Measurements from ENCODE around the gene IFNL4. TPM values are rescaled to one million over a fixed set of nuclear protein-coding genes. Genes with fewer than 3 reads are reported as not detected.
"Not testable (repeated sequence)": the region's sequence is repeated elsewhere in the genome, so short reads cannot be mapped to it uniquely, and the experiment has no call there.

The IFNL4 gene
- total RNA-seq, 2 donors from 2014 or later: not detected

DNA sequence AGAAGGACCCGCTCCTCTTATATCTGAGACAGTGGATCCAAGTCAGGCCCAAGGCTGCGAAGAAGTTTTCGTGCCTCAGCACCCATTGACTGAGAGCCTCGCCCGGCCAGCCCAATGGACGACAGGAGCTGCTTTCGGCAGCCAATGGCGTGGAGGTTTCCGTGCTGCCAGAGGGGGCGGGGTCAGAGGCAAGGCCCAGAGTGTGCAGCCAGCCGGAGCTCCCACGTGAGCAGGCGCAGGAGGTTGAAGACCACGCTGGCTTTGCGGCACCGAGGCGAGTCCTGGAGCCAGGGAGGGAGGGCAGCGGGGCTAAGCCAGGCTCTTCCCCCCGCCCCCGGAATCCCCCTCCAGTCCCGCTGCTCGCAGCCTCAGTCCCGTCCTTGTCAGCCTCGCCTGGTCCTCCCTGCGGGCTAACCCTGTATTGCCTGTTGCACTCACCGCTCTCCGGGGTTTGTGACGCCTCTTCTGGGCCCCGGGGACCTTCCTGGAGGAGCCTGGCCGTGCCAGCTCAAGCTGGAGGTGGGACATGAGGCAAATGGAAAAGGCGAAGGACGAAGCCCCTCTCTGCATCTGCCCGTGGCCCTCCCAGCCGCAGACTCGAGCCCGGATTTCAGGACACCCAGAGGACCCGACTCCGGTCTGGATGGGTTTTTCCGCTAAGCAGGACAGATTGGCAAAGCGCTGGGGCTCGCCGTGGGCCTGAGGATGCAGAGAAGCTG, 1.5 kb downstream of the IFNL4 start:
- H3K36me3 ChIP-seq: no peaks in the 10 kb centered on the region
- H3K27ac ChIP-seq: no peak overlapping the region
- H3K9me3 ChIP-seq: no peaks in the 10 kb centered on the region
- no peak for ATAC-seq (ENCODE audit: insufficient number of reproducible peaks, low FRiP score, low read depth)
- DNase-seq (ENCODE audit: low spot score): no peak
- H3K27me3 ChIP-seq (replicated peaks; ENCODE audit: insufficient read depth): peaks cover 5% of the 10 kb centered on the region
- H3K4me3 ChIP-seq: peak overlapping the region; percentile 41
- TF ChIP-seq, protein P1, sequence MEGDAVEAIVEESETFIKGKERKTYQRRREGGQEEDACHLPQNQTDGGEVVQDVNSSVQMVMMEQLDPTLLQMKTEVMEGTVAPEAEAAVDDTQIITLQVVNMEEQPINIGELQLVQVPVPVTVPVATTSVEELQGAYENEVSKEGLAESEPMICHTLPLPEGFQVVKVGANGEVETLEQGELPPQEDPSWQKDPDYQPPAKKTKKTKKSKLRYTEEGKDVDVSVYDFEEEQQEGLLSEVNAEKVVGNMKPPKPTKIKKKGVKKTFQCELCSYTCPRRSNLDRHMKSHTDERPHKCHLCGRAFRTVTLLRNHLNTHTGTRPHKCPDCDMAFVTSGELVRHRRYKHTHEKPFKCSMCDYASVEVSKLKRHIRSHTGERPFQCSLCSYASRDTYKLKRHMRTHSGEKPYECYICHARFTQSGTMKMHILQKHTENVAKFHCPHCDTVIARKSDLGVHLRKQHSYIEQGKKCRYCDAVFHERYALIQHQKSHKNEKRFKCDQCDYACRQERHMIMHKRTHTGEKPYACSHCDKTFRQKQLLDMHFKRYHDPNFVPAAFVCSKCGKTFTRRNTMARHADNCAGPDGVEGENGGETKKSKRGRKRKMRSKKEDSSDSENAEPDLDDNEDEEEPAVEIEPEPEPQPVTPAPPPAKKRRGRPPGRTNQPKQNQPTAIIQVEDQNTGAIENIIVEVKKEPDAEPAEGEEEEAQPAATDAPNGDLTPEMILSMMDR (IDR thresholded peaks at IDR 0.05): no peak
- peaks cover 0 to 10% of the 10 kb centered on the region in 2 donors for H3K4me1 ChIP-seq (ENCODE audit: control insufficient read depth in 1 of 2, low read depth in 2 of 2)

DNA sequence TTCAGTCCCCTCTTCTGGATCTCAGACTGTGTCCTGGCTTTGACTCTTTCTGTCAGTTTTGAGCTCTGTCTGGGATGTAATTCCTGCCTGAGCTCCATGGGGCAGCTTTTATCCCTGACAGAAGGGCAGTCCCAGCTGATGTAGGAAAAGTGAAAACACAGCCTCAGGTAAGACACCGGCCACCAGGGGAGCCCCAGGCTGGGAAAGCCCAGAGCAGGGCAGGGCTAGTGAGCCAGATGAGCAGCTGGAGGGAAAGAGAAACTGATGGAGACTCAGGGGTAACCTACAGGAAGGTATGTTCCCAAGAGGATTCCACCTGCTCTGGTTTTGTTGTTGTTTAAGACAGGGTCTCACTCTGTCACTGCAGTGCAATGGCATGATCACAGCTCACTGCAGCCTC, 3.5 kb downstream of the IFNL4 start:
- H3K4me1 ChIP-seq (ENCODE audit: control insufficient read depth in 1 of 2, low read depth in 2 of 2): peaks cover 0 to 10% of the 10 kb centered on the region in 2 donors
- not testable (repeated sequence) for H3K4me3 ChIP-seq; H3K27ac ChIP-seq; DNase-seq (ENCODE audit: low spot score); H3K27me3 ChIP-seq (replicated peaks; ENCODE audit: insufficient read depth); ATAC-seq (ENCODE audit: insufficient number of reproducible peaks, low FRiP score, low read depth); H3K36me3 ChIP-seq; H3K9me3 ChIP-seq

DNA sequence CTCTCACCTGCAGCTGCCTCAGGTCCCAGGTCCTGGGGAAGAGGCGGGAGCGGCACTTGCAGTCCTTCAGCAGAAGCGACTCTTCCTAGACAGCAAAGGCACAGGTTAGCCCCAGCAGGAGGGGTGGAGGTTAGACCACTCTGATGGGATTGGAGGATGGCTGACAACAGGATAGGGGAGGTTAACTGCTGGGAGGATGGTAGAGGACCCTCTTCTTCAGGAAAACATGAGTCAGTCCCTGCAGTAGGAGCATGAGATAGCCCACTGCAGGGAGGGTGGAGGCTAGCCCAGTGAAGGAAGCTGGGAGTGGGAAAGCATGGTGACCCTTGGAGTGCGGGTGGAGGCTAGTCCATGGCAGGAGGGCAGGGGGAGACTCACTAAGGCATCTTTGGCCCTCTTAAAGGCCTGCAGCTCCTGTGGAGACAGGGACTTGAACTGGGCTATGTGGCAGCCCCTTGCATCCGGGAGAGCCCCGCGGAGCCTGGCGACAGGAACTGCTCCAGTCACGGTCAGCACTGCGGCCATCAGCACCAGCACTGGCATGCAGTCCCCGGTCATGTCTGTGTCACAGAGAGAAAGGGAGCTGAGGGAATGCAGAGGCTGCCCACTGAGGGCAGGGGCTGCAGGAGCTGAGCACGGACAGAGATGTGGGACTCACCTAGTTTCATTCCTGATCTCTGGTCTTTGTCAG, 4.1 kb downstream of the IFNL4 start, which contains the start of gene IFNL3:
Gene IFNL3 (minus strand): TSS at position 597 of the 691 bp plus-strand sequence. CDS start 39 bp downstream, at position 558.
- not testable (repeated sequence) for H3K9me3 ChIP-seq; H3K4me3 ChIP-seq; ATAC-seq (ENCODE audit: insufficient number of reproducible peaks, low FRiP score, low read depth); H3K27ac ChIP-seq; H3K36me3 ChIP-seq; H3K27me3 ChIP-seq (replicated peaks; ENCODE audit: insufficient read depth); DNase-seq (ENCODE audit: low spot score)
- peaks cover 0 to 10% of the 10 kb centered on the region in 2 donors for H3K4me1 ChIP-seq (ENCODE audit: control insufficient read depth in 1 of 2, low read depth in 2 of 2)

DNA sequence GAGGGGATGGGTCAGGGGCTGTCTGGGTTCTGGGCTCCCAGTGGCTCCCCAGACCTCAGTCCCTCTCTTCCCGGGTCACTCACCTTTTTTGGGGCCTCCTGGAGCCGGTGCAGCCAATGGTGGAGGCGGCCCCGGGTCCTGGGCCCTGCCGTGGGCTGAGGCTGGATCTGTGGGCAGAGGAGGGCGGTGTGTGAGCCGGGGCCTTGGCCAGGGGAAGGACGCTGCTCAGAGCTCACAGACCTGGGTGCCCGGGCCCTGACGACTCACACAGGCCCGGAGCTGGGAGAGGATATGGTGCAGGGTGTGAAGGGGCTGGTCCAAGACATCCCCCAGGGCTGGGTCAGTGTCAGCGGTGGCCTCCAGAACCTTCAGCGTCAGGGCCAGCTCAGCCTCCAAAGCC, 4.9 kb downstream of the IFNL4 start:
- not testable (repeated sequence) for DNase-seq (ENCODE audit: low spot score); H3K4me3 ChIP-seq; H3K27ac ChIP-seq; H3K36me3 ChIP-seq; H3K27me3 ChIP-seq (replicated peaks; ENCODE audit: insufficient read depth); H3K9me3 ChIP-seq; ATAC-seq (ENCODE audit: insufficient number of reproducible peaks, low FRiP score, low read depth)
- H3K4me1 ChIP-seq (ENCODE audit: control insufficient read depth in 1 of 2, low read depth in 2 of 2): peaks cover 0 to 10% of the 10 kb centered on the region in 2 donors

DNA sequence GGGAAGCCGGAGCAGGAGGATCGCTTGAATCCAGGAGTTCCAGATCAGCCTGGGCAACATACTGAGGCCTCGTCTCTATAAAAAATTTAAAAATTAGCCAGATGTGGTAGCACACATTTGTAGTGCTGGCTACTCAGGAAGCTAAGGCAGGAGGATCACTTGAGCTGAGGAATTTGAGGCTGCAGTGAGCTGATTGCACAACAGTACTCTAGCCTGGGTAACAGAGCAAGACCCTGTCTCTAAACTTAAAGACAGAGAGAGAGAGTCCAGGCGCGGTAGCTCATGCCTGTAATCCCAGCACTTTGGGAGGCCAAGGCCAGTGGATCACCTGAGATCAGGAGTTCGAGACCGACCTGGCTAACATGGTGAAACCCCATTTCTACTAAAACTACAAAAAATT, 8.2 kb downstream of the IFNL4 start:
- DNase-seq (ENCODE audit: low spot score): no peak
- no peak overlapping the region for H3K27ac ChIP-seq
- TF ChIP-seq, protein P1 (IDR thresholded peaks at IDR 0.05): no peak
- no peaks in the 10 kb centered on the region for H3K4me1 ChIP-seq (ENCODE audit: control insufficient read depth in 1 of 2, low read depth in 2 of 2)
- H3K4me3 ChIP-seq: no peak overlapping the region
- H3K27me3 ChIP-seq (replicated peaks; ENCODE audit: insufficient read depth): no peaks in the 10 kb centered on the region
- no peaks in the 10 kb centered on the region for H3K36me3 ChIP-seq
- no peaks in the 10 kb centered on the region for H3K9me3 ChIP-seq
- ATAC-seq (ENCODE audit: insufficient number of reproducible peaks, low FRiP score, low read depth): no peak

DNA sequence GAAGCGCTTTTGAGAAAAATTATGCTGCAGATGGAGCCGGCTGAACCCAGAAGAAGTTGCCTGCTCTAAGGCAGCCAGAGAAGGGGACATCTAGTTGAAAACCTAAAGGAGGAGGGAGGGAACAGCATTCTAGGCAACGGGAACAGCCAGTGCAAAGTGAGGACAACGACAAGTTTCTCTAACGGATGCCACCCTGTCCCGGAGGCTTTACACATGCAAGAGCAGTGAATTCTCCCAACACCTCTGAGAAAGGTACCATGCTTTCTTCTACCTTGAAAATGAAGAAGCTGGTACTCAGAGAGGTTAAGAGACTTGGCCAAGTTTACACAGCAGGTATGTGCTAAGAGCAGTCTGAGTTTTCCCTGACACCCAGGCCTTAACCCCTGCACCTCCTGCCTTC, 9.7 kb downstream of the IFNL4 start:
- no peak for ATAC-seq (ENCODE audit: insufficient number of reproducible peaks, low FRiP score, low read depth)
- TF ChIP-seq, protein P1 (IDR thresholded peaks at IDR 0.05): no peak
- no peak for DNase-seq (ENCODE audit: low spot score)
- H3K27me3 ChIP-seq (replicated peaks; ENCODE audit: insufficient read depth): no peaks in the 10 kb centered on the region
- H3K4me3 ChIP-seq: no peak overlapping the region
- H3K9me3 ChIP-seq: no peaks in the 10 kb centered on the region
- H3K36me3 ChIP-seq: no peaks in the 10 kb centered on the region
- no peaks in the 10 kb centered on the region for H3K4me1 ChIP-seq (ENCODE audit: control insufficient read depth in 1 of 2, low read depth in 2 of 2)
- no peak overlapping the region for H3K27ac ChIP-seq
